Measurements from ENCODE around the gene ATG10. TPM values are rescaled to one million over a fixed set of nuclear protein-coding genes. Genes with fewer than 3 reads are reported as not detected.

The ATG10 gene
- total RNA-seq, 1 donor from 2014 or later, result 4.3 TPM

DNA sequence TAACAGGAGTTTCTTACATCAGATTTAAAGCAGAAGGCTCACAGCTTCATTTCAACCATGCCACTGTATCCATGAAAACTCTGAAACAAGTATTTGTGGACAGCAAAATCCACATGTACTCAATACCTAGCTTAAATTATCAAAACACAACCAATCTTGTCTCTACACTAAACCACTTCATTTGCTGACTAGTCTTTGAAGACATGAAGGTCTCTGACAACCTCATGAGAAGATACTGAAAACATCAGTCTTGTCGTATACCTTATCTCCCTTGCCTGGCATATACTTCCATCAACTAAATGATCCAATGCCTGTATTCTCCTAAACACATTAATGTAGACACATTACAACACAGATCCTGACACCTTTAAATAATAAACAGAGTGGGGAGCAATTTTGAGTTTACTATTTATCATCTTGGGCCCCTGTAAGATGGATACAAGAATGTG, 303.4 kb downstream of the ATG10 start:
- Histone ChIP-seq H3K9me3 (ENCODE audit: insufficient read depth, low read depth, low read length) (no peaks in the 10 kb centered on the region), H3K36me3 (ENCODE audit: insufficient read depth, low read length) (peaks cover 25% of the 10 kb centered on the region), H3K4me1 (ENCODE audit: insufficient read depth, low read length) (peaks cover 11% of the 10 kb centered on the region), H3K27ac (ENCODE audit: low read depth, low read length) (no peak overlapping the region), H3K79me2 (ENCODE audit: insufficient read depth, low read length) (peaks cover 29% of the 10 kb centered on the region), H2AFZ (ENCODE audit: low read depth, low read length) (no peak overlapping the region), H3K4me3 (ENCODE audit: insufficient read depth, low read depth, low read length) (no peak overlapping the region), H3K4me2 (ENCODE audit: low read length) (peak overlapping the region; percentile 87), H4K20me1 (ENCODE audit: insufficient read depth, low read length) (peaks cover 9% of the 10 kb centered on the region), H3K27me3 (ENCODE audit: insufficient read depth, low read length) (no peaks in the 10 kb centered on the region), H3K9ac (ENCODE audit: low read length) (no peak overlapping the region)
- Mint-ChIP-seq H3K27me3 (ENCODE audit: low read depth, unreplicated experiment) (no peaks in the 10 kb centered on the region), H3K27ac (ENCODE audit: unreplicated experiment) (no peak overlapping the region), H3K36me3 (ENCODE audit: low read depth, unreplicated experiment) (peaks cover 22% of the 10 kb centered on the region), H3K4me1 (ENCODE audit: low read depth, unreplicated experiment) (peaks cover 20% of the 10 kb centered on the region), H3K9me3 (ENCODE audit: unreplicated experiment) (no peaks in the 10 kb centered on the region), H3K4me3 (ENCODE audit: unreplicated experiment) (peak overlapping the region; percentile 66)
- FAIRE-seq (no peak), DNase-seq (ENCODE audit: low read depth) (no peak)
- TF ChIP-seq, protein P1, sequence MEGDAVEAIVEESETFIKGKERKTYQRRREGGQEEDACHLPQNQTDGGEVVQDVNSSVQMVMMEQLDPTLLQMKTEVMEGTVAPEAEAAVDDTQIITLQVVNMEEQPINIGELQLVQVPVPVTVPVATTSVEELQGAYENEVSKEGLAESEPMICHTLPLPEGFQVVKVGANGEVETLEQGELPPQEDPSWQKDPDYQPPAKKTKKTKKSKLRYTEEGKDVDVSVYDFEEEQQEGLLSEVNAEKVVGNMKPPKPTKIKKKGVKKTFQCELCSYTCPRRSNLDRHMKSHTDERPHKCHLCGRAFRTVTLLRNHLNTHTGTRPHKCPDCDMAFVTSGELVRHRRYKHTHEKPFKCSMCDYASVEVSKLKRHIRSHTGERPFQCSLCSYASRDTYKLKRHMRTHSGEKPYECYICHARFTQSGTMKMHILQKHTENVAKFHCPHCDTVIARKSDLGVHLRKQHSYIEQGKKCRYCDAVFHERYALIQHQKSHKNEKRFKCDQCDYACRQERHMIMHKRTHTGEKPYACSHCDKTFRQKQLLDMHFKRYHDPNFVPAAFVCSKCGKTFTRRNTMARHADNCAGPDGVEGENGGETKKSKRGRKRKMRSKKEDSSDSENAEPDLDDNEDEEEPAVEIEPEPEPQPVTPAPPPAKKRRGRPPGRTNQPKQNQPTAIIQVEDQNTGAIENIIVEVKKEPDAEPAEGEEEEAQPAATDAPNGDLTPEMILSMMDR (IDR thresholded peaks at IDR 0.05; ENCODE audit: insufficient read depth, low read depth, low read length), result no peak
- TF ChIP-seq EZH2 (IDR thresholded peaks at IDR 0.05; ENCODE audit: insufficient read depth, low read length), result no peak

DNA sequence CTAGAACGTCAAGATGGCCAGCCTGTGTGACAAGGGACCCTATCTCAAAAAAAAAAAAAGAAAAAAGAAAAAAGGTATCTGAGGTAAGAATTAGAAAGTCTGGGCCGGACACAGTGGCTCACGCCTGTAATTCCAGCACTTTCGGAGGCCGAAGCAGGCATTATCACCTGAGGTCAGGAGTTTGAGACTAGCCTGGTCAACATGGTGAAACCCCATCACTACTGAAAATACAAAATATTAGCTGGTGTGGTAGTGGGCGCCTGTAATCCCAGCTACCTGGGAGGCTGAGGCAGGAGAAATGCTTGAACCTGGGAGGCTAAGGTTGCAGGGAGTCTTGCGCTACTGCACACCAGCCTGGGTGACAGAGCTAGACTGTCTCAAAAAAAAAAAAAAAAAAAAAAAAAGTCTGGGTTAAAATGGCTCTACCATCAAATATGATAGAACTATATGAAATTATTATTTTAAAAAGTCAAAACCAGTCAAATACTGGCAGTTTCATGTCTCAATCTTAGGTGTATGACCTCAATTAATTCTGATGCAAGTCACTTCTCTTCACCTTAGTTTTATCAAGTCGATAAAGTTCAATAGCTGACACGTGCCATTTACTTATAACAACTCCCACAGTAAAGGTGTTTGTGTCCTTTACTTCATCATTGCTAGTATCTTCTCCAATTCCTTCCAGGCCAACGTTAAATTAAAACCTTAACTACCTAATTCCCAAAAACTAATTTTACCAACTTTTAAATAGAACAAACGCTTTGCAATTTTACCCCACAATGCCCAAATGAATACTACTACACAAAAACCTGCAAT, 305.2 kb downstream of the ATG10 start:
- Histone ChIP-seq H3K36me3 (ENCODE audit: insufficient read depth, low read length) (peaks cover 25% of the 10 kb centered on the region), H3K27ac (ENCODE audit: low read depth, low read length) (peak overlapping the region; percentile 93), H3K4me3 (ENCODE audit: insufficient read depth, low read depth, low read length) (peak overlapping the region; percentile 100), H3K27me3 (ENCODE audit: insufficient read depth, low read length) (no peaks in the 10 kb centered on the region), H3K79me2 (ENCODE audit: insufficient read depth, low read length) (peaks cover 29% of the 10 kb centered on the region), H4K20me1 (ENCODE audit: insufficient read depth, low read length) (peaks cover 9% of the 10 kb centered on the region), H3K4me1 (ENCODE audit: insufficient read depth, low read length) (peaks cover 11% of the 10 kb centered on the region), H3K9me3 (ENCODE audit: insufficient read depth, low read depth, low read length) (no peaks in the 10 kb centered on the region), H3K9ac (ENCODE audit: low read length) (peak overlapping the region; percentile 100), H3K4me2 (ENCODE audit: low read length) (peak overlapping the region; percentile 87), H2AFZ (ENCODE audit: low read depth, low read length) (no peak overlapping the region)
- peak overlapping the region; percentile 97 for H3K4me3 Mint-ChIP-seq (ENCODE audit: unreplicated experiment)
- peaks cover 17% of the 10 kb centered on the region for H3K4me1 Mint-ChIP-seq (ENCODE audit: low read depth, unreplicated experiment)
- no peaks in the 10 kb centered on the region for H3K9me3 Mint-ChIP-seq (ENCODE audit: unreplicated experiment)
- DNase-seq (ENCODE audit: low read depth) (no peak), FAIRE-seq (no peak)
- peak overlapping the region; percentile 96 for H3K27ac Mint-ChIP-seq (ENCODE audit: unreplicated experiment)
- no peak for TF ChIP-seq EZH2 (IDR thresholded peaks at IDR 0.05; ENCODE audit: insufficient read depth, low read length)
- TF ChIP-seq, protein P1 (IDR thresholded peaks at IDR 0.05; ENCODE audit: insufficient read depth, low read depth, low read length), result no peak
- H3K36me3 Mint-ChIP-seq (ENCODE audit: low read depth, unreplicated experiment), result peaks cover 19% of the 10 kb centered on the region
- H3K27me3 Mint-ChIP-seq (ENCODE audit: low read depth, unreplicated experiment), result no peaks in the 10 kb centered on the region

DNA sequence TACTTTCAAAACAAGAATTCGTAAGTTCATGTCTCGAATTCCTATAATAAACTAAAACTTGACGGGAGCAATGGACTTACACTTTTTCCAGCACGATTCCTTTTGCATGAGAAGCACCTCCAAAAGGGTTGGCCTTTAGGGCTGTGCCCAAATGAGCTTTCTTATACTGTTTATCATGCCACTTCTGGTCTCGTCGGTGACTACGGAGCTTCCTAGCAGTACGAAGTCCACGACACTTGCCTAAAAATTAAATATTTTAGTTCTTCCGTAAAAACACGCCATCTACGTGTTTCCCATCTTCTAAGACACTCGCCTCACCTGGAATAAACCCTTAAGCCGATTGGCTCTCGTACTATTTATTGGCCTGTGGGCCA, 305.8 kb downstream of the ATG10 start:
- peaks cover 19% of the 10 kb centered on the region for H3K36me3 Mint-ChIP-seq (ENCODE audit: low read depth, unreplicated experiment)
- peak overlapping the region; percentile 87 for H3K4me2 ChIP-seq (ENCODE audit: low read length)
- no peaks in the 10 kb centered on the region for H3K9me3 Mint-ChIP-seq (ENCODE audit: unreplicated experiment)
- peaks cover 25% of the 10 kb centered on the region for H3K36me3 ChIP-seq (ENCODE audit: insufficient read depth, low read length)
- no peak for TF ChIP-seq EZH2 (IDR thresholded peaks at IDR 0.05; ENCODE audit: insufficient read depth, low read length)
- TF ChIP-seq, protein P1 (IDR thresholded peaks at IDR 0.05; ENCODE audit: insufficient read depth, low read depth, low read length), result no peak
- H3K4me1 ChIP-seq (ENCODE audit: insufficient read depth, low read length), result peaks cover 11% of the 10 kb centered on the region
- peak overlapping the region; percentile 96 for H3K27ac Mint-ChIP-seq (ENCODE audit: unreplicated experiment)
- FAIRE-seq, result no peak
- peak overlapping the region; percentile 97 for H3K4me3 Mint-ChIP-seq (ENCODE audit: unreplicated experiment)
- no peak for DNase-seq (ENCODE audit: low read depth)
- H3K27me3 ChIP-seq (ENCODE audit: insufficient read depth, low read length), result no peaks in the 10 kb centered on the region
- peaks cover 9% of the 10 kb centered on the region for H4K20me1 ChIP-seq (ENCODE audit: insufficient read depth, low read length)
- H3K9me3 ChIP-seq (ENCODE audit: insufficient read depth, low read depth, low read length), result no peaks in the 10 kb centered on the region
- peaks cover 14% of the 10 kb centered on the region for H3K4me1 Mint-ChIP-seq (ENCODE audit: low read depth, unreplicated experiment)
- peak overlapping the region; percentile 100 for H3K9ac ChIP-seq (ENCODE audit: low read length)
- peak overlapping the region; percentile 100 for H3K4me3 ChIP-seq (ENCODE audit: insufficient read depth, low read depth, low read length)
- peaks cover 29% of the 10 kb centered on the region for H3K79me2 ChIP-seq (ENCODE audit: insufficient read depth, low read length)
- H3K27ac ChIP-seq (ENCODE audit: low read depth, low read length), result peak overlapping the region; percentile 93
- no peaks in the 10 kb centered on the region for H3K27me3 Mint-ChIP-seq (ENCODE audit: low read depth, unreplicated experiment)
- peak overlapping the region; percentile 83 for H2AFZ ChIP-seq (ENCODE audit: low read depth, low read length)

Measured in astrocyte (in vitro differentiated cells and primary cell).